HepG2 (cell line): ENCODE data around the gene KANSL1. TPM values are rescaled to one million over a fixed set of nuclear protein-coding genes. Genes with fewer than 3 reads are reported as not detected.

Source experiments
- AKAP8 ChIP-seq: sonication (generic); formaldehyde crosslinking; IDR thresholded peaks from 2 replicates; pipeline ENCODE4 v1.5.1; 2020; ENCODE audit warnings: mild to moderate bottlenecking, missing genetic modification reagents
- CEBPG ChIP-seq: IDR thresholded peaks from 2 replicates; pipeline ENCODE4 v1.6.1; 2016
- GLI4 ChIP-seq: sonication (generic); formaldehyde crosslinking; IDR thresholded peaks from 2 replicates; pipeline ENCODE4 v1.5.1; 2020; ENCODE audit warnings: missing genetic modification reagents, mild to moderate bottlenecking, moderate library complexity, borderline replicate concordance
- HDAC6 ChIP-seq: fragments of 200-600 bp; sonication (generic); IDR thresholded peaks from 2 replicates; pipeline ENCODE4 v1.7.0; 2017; ENCODE audit warnings: mild to moderate bottlenecking, antibody characterized with exemption, low read length, low read depth
- HOXA7 ChIP-seq: sonication (generic); formaldehyde crosslinking; IDR thresholded peaks from 2 replicates; pipeline ENCODE4 v1.8.1; 2022; ENCODE audit warnings: mild to moderate bottlenecking, missing genetic modification reagents, moderate library complexity
- KDM1A ChIP-seq: IDR thresholded peaks from 2 replicates; pipeline ENCODE4 v1.6.1; 2016; ENCODE audit warnings: missing compliant biosample characterization
- KMT2A ChIP-seq: sonication (generic); formaldehyde crosslinking; IDR thresholded peaks from 2 replicates; pipeline ENCODE4 v1.4.0; 2020; ENCODE audit warnings: missing genetic modification reagents
- MXI1 ChIP-seq: IDR thresholded peaks from 3 replicates; pipeline ENCODE4 v1.6.1; 2012; ENCODE audit warnings: low read depth, low read length, inconsistent platforms, borderline replicate concordance
- NFKB2 ChIP-seq: sonication (generic); formaldehyde crosslinking; IDR thresholded peaks from 2 replicates; pipeline ENCODE4 v1.4.0; 2020; ENCODE audit warnings: missing genetic modification reagents, borderline replicate concordance
- POLR2AphosphoS2 ChIP-seq: IDR thresholded peaks from 2 replicates; pipeline ENCODE4 v1.6.1; 2011; ENCODE audit warnings: low read depth, low read length, improper control_type of control experiment
- RBFOX2 ChIP-seq: fragments of 200-400 bp; formaldehyde crosslinking; IDR thresholded peaks from 2 replicates; pipeline ENCODE4 v1.6.1; 2017; ENCODE audit warnings: low read depth, mild to moderate bottlenecking, low read length
- RFX3 ChIP-seq: IDR thresholded peaks from 2 replicates; pipeline ENCODE4 v1.6.1; 2016; ENCODE audit warnings: missing biosample characterization, missing genetic modification reagents
- SP4 ChIP-seq: sonication (generic); formaldehyde crosslinking; IDR thresholded peaks from 2 replicates; pipeline ENCODE4 v1.8.1; 2023; ENCODE audit warnings: mild to moderate bottlenecking, missing genetic modification reagents
- STAT6 ChIP-seq: sonication (generic); formaldehyde crosslinking; IDR thresholded peaks from 2 replicates; pipeline ENCODE4 v1.4.0; 2020; ENCODE audit warnings: missing genetic modification reagents, mild to moderate bottlenecking, borderline replicate concordance
- TOE1 ChIP-seq: sonication (generic); formaldehyde crosslinking; IDR thresholded peaks from 2 replicates; pipeline ENCODE4 v1.4.0; 2020; ENCODE audit warnings: mild to moderate bottlenecking, missing genetic modification reagents
- XRCC5 ChIP-seq: fragments of 200-400 bp; formaldehyde crosslinking; optimal IDR thresholded peaks from 2 replicates; pipeline ENCODE3; 2017; ENCODE audit warnings: mild to moderate bottlenecking, low read length
- ZFY ChIP-seq: sonication (generic); formaldehyde crosslinking; IDR thresholded peaks from 2 replicates; pipeline ENCODE4 v1.4.0; 2020; ENCODE audit warnings: missing genetic modification reagents
- ZNF205 ChIP-seq: IDR thresholded peaks from 2 replicates; pipeline ENCODE4 v1.6.1; 2018; ENCODE audit warnings: missing biosample characterization, missing genetic modification reagents
- ZNF207 ChIP-seq: fragments of 450-650 bp; IDR thresholded peaks from 2 replicates; pipeline ENCODE4 v1.6.1; 2016; ENCODE audit warnings: antibody characterized with exemption, borderline replicate concordance
- ZNF260 ChIP-seq: sonication (generic); formaldehyde crosslinking; IDR thresholded peaks from 2 replicates; pipeline ENCODE4 v1.4.0; 2020; ENCODE audit warnings: missing genetic modification reagents, low read depth, mild to moderate bottlenecking, borderline replicate concordance
- ZNF326 ChIP-seq: sonication (generic); formaldehyde crosslinking; IDR thresholded peaks from 2 replicates; pipeline ENCODE4 v1.4.0; 2020; ENCODE audit warnings: missing genetic modification reagents, borderline replicate concordance
- ZNF362 ChIP-seq: sonication (generic); formaldehyde crosslinking; IDR thresholded peaks from 2 replicates; pipeline ENCODE4 v1.4.0; 2020; ENCODE audit warnings: missing genetic modification reagents, mild to moderate bottlenecking, borderline replicate concordance
- ZNF746 ChIP-seq: sonication (generic); formaldehyde crosslinking; IDR thresholded peaks from 2 replicates; pipeline ENCODE4 v1.8.0; 2022; ENCODE audit warnings: mild to moderate bottlenecking, missing genetic modification reagents
- ZNF777 ChIP-seq: sonication (generic); formaldehyde crosslinking; IDR thresholded peaks from 2 replicates; pipeline ENCODE4 v1.4.0; 2020; ENCODE audit warnings: missing genetic modification reagents
- polyA plus RNA-seq, 8 experiments: library from polyadenylated mRNA; depleted of rRNA in 3 of 8; stranded (reverse) in 7 of 8; unstranded in 1 of 8; fragments of >200 nt; fragmentation: Illumina TruSeq in 4 of 8; extraction: Trizol in 4 of 8; gene quantifications; 2 replicates each; pipeline versions ENCODE4 v1.2.1 to v1.2.3, GENCODE V29; 2011 to 2016; ENCODE audit warnings: low read depth in 4 of 8, missing spikeins in 1 of 8, mixed read lengths in 1 of 8; ENCODE audit not compliant: insufficient read depth in 1 of 8
- total RNA-seq, 5 experiments: library from RNA; depleted of rRNA; stranded (reverse); fragments of >200 nt; fragmentation: Illumina TruSeq; extraction: Trizol; gene quantifications; 2 replicates each; pipeline ENCODE4 v1.2.3, GENCODE V29; 2016; ENCODE audit warnings: low read depth in 1 of 5
- TF ChIP-seq, protein P1 (sequence below): sonication (generic); formaldehyde crosslinking; IDR thresholded peaks from 2 replicates; pipeline ENCODE4 v1.5.0; 2020; ENCODE audit warnings: missing genetic modification reagents

KANSL1 gene
- total and polyA plus RNA-seq, 2 of the 13 experiments (the other 11 are each of a cell fraction or from before 2014, with no cell fraction given), result 24.0 to 59.6 TPM

- TF ChIP-seq, protein P1, sequence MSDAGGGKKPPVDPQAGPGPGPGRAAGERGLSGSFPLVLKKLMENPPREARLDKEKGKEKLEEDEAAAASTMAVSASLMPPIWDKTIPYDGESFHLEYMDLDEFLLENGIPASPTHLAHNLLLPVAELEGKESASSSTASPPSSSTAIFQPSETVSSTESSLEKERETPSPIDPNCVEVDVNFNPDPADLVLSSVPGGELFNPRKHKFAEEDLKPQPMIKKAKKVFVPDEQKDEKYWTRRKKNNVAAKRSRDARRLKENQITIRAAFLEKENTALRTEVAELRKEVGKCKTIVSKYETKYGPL (CRISPR knock-in tag), result no peak
- TF ChIP-seq ZNF362 (CRISPR knock-in tag) (no peak), ZNF205 (CRISPR knock-in tag) (peak; percentile 69), SP4 (CRISPR knock-in tag) (peak; percentile 51; the same call in 1 of the 2 replicates), GLI4 (CRISPR knock-in tag) (no peak), KMT2A (CRISPR knock-in tag) (peak; percentile 23; the same call in 1 of the 2 replicates), STAT6 (CRISPR knock-in tag) (0 out of 2 replicates have a peak, but pooled peaks have one; percentile 88), RBFOX2 (no peak), CEBPG (CRISPR knock-in tag) (peak; percentile 3; the same call in 1 of the 2 replicates), KDM1A (CRISPR knock-in tag) (no peak), HOXA7 (CRISPR knock-in tag) (no peak), ZFY (CRISPR knock-in tag) (peak; percentile 27), ZNF260 (CRISPR knock-in tag) (no peak), ZNF326 (CRISPR knock-in tag) (no peak), ZNF777 (0 out of 2 replicates have a peak, but pooled peaks have one; percentile 35), MXI1 (no peak; the same call in 2 of the 3 replicates), XRCC5 (peak; percentile 63), TOE1 (CRISPR knock-in tag) (no peak), AKAP8 (CRISPR knock-in tag) (peak; percentile 70; the same call in 1 of the 2 replicates), RFX3 (CRISPR knock-in tag) (no peak), ZNF207 (no peak), HDAC6 (no peak), NFKB2 (no peak; the same call in 1 of the 2 replicates), ZNF746 (CRISPR knock-in tag) (peak; percentile 87), POLR2AphosphoS2 (no peak)
Observed at GRCh38 chr17:46003907-46004748, 189.1 kb downstream of the KANSL1 start (continued).
